HG03575 (cell line): ENCODE measurements around the gene SH3GLB1.

ENCODE experiments used
- ATAC-seq: cut with Tn5 transposase; IDR thresholded peaks from one replicate; pipeline ENCODE4 v1.9.1; 2021; ENCODE audit not compliant: unreplicated experiment, insufficient number of reproducible peaks, low FRiP score; ENCODE audit errors: extremely low read depth

SH3GLB1 gene

DNA sequence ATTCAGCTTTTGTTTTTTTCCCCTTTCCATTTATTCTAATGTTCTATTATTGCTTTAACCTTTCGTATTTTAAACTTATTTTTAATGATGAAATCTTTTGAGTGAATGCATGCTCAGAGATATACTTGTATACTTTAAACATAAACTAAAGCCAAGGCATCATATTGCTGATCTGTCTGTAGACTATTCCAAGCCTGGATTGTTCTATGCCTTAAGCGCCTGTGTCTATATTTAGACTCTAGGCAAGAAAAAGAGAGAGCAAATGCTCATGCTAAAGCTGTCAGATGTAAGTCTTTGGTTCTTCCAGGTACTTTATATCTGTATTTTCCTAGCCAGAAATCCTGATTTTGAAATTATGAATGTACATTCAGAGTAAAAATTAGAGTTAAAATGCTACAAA, 14.4 kb downstream of the SH3GLB1 start:
- no peak for ATAC-seq

DNA sequence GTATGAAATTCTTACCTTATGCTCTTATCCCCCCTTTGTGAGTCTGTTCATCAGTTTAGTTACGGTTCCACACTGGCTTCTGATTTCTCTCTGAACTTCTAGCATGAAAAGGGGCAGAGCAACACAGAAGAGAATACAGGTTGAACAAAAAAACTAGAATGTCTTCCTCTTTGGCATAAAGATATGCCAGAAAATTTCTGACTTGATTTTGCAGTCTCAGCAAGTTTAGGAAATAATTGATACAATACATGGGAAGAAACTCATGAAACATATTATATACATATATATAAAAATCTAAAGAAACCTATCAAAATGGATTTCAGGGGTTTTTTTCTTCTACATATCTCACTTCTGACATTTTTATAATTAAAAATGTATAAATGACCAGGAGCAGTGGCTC, 27.0 kb downstream of the SH3GLB1 start:
- no peak for ATAC-seq

DNA sequence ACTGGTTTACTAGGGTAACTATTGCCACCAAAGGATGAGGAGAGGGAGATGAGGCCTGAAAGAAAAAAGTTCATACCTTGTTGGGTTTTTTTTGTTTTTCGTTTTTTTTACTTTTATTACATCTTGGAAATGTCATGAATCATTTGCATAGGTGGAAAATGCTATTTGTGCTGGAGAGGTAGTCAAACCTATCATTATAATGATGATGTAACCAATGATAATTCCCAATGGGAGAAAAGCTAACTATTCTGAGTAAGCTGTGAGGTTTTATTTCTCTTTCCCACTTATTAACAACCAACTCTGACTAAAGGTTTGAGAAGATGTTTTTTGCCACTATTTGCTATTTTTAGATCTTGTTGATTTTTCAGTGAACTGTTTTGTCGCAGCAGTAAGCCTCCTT, 29.0 kb downstream of the SH3GLB1 start:
- ATAC-seq, result no peak

DNA sequence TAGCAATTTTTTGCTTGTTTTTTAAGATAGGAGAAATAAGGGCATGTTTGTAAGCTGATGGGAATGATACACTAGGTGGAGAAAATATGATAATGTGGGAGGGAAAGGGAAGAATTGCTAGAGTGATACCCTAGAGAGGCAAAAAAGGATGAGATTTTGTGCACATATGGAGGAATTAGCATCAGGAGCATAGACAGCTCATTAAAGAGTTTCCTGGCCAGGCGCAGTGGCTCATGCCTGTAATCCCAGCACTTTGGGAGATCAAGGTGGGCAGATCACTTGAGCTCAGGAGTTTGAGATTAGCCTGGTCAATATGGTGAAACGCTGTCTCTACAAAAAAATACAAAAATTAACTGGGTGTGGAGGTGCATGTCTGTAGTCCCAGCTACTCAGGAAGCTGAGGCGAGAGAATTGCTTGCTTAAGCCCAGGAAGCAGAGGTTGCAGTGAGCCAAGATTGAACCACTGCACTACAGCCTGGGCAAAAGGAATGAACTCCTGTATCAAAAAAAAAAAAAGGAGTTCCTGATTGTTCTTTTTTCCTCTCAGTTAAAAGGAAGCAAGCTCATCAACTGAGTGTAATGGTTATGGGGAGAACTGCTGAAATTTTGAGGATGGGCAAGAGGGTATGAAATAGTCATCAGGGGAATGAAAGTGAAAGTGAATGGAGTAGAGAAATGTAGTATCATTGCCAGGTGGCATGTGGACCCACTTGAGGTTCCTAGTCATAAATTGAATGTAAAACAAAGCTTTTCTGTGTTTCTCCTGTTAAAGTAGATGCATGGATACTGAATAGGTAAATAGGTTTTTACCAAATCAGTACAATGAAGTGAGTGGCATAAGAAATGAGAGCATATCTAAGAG, 35.5 kb downstream of the SH3GLB1 start:
- ATAC-seq, result peak; percentile 76

DNA sequence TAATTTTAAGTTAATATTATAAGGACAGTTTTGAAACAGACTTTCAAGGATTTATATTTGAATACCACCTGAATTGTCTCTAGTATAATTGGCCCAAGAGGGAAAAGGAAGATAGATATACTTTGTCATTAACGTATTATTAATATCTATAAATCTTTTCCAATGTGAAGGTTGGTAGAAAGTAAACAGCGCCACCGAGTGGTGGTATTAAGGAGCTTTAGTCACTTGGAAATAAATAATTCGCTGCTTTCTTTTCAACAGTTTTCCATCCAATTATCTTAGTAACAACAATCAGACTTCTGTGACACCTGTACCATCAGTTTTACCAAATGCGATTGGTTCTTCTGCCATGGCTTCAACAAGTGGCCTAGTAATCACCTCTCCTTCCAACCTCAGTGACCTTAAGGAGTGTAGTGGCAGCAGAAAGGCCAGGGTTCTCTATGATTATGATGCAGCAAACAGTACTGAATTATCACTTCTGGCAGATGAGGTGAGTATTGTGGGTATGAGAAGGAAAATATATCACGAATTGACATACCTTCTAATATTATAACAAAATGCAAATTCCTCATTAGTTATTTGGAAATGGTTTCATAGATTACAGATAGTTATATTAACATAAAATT, 37.7 kb downstream of the SH3GLB1 start:
- ATAC-seq, result no peak

DNA sequence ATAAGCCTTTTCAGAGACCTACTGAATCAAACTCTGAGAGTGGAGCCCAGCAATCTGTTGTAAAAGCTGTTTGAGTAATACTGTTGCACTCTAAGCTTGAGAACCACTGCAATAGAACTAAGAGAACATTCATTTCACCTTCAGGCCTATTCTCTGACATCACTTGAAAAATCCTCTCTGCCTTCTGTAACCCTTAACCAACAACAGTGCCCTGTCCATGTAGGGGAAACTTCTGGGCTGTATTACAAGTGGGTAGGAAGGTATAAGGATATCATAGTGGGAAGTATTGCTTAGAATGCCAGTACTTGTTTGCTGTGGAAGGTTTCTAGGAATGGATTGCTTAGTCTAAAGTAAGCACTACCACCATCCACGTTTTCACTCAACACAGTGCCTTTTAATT, 42.9 kb downstream of the SH3GLB1 start:
- no peak for ATAC-seq

DNA sequence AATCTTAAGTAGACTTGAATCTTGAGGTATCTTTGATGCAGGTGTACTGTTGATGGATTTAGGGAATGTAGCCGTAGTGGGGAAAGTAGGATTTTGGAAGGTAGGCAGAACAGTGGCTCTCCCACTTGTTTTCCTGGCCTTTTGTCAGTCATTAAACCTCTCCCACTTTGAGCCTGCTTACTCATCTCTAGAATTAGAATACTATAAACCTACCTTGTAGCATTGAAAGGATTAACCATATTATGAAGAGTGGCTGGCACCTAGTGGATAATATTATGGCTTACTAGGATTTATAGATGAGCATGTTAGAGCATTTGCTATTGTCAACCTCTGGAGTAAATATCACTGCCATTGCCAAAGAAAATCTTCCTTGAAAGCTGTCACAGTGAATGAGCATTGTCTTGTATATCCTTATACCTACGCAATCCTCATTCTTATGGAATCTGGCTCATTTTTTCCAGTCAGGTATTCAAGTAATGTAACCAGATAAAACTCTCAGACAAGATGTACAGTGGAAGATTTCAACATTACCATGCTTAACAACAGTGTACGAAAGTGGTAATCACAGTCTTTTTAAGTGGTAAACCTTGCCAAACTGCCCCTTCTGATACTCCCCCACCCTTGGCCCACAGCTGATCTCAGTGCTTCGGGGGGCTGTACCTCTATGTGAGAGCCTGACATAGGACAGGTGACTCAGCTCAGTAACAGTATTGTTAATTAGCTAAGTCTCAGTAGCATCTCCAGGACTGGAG, 44.4 kb downstream of the SH3GLB1 start:
- ATAC-seq, result no peak

DNA sequence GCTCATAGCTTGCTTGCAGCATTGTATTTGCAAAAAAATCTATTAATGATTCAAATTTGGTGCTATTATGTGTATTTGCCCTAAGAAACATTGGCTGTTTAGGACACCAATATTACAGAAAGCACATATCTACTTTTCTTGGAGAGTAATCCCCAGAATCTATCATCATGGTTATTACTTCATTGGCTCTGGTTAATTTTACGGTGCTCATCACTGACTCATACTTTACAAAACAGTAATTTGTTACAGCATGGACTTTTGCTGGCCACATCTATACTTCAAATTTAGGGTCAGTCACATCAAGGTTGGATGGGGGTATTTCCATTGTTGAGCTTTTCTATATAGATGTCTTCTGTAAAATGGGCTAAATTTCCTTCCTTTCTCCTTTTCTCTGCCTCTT, 45.7 kb downstream of the SH3GLB1 start:
- ATAC-seq, result no peak

DNA sequence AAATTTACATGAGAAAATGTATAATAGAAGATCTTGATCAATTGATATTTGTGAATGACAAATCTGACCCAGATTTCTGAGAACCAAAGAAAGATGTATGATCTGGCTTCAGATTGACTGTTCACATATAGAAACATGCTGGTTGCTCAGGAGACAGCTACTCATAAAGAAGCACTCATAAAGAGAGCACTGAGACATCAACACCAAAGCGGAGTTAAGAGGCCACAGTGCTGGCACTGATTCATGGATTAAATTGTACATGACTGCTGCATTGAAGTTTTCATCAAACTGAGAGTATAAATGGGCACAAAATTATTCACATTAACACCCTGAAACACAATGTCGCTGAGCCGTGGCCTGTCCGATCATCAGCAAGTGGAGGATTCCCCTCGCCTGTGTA, 46.2 kb downstream of the SH3GLB1 start:
- no peak for ATAC-seq

DNA sequence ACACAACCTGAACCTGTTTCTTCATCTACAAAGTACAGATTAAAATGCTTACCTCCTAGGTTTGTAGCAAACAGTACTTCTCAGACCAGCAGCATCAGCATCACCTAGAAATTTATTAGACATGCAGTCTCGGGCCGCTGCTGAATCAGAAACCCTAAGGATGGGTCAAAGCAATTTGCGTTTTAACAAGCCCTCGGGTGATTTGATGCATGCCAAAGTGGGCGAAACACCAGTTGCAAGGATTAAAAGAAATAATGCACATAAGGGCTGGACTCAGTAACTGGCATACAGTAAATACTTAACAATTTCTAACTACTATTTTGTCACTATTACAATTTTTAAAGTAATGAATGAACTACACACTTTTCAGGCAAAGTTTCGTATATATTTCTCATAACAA, 47.5 kb downstream of the SH3GLB1 start:
- ATAC-seq, result no peak

DNA sequence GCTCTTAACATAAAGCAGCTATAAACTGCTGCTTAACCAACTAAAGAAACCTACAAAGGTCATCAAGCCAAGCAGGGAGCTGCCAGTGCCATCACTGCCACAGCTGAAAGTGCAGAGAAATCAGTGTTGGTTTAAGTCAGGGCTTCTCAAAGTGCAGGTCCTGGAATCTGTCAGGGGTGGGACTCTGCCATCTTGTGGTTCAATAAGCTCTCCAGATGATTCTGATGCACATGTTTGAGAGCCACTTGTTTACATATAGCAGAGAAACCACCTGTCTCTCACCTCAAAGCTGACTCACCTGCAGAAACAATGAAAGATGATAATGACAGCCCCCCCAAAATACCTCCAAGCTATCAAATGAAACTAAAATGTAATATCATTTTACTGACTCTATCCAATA, 49.3 kb downstream of the SH3GLB1 start:
- no peak for ATAC-seq

DNA sequence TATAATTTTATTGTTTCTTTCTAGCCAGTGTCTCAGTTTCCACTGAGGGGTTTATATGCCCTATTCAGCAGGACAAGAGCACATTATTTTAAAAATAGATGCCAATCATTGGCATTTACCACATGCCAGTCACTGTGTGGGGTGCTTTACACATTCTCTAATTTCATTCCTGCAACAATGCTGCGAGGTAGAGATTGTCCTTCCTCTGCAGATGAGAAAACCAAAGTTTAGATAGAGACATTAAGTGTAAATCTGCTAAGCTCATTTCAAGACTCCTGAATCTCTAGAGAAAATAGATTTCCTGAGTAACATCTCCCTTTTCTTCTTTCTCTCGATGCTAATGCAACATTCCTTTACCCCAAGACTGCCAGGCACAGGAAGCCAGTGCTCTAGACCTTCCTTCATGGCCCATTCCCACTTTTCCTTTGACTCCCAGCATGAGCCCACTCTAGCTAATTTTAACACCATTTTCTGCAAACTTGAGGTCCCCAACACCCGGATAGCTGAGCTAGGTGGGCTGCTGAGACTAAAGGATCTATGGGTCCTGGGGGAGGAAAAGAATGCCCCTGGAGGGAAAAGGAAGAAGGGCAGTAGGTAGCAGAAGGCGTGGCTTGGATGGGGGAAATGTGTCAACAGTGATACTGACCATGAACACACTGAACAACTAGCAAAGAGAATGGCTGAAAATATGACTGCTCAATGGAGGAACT, 50.0 kb downstream of the SH3GLB1 start:
- no peak for ATAC-seq

DNA sequence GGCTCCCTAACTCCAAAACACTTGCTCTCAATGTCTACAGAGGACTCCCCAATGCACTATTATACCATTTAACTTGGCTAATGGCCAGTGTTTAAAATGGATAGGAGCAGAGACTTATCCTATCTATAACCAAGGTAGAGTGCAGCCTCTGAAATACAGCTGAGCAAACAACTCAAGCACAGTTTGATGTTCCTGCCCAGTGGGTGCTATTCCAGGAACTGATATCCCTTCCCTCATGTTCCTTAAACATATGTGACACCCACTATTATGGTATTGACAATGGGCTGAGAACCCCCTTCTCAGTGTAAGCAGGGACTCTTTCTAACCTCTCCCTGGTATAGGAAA, 51.7 kb downstream of the SH3GLB1 start:
- no peak for ATAC-seq

DNA sequence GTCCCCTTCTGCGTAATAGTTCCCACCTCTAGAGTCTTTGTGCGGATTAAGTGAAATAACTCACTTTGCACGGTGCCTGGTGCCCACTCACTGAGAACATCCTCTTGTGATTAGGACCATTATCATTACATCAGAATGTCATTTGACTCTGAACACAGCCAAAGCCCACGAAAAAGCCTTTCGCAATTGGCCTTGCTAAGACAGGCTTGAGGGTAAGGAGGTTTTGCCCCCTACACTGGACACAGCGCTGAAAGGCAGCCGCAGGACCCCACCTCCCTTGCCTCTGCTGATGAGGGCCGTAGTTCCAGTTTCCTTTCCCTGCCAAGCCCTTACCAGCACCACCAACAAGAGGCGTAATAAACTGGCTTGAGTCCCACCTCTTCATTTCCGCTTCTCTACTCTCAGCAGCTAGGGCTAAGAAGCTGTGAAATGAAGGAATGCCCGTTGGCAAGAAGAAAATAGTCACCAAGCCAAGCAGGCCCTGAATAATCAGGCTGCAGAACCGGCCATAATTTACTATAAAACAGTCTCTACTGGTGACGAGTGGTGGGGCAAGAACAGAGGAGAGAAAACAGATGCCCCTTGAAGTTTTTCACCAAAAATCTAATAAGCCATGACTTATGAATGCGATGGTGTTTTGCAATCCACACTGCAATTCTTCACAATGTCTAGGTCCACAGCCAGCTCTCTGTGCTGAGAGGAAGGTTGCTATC, 53.1 kb downstream of the SH3GLB1 start:
- ATAC-seq, result no peak

DNA sequence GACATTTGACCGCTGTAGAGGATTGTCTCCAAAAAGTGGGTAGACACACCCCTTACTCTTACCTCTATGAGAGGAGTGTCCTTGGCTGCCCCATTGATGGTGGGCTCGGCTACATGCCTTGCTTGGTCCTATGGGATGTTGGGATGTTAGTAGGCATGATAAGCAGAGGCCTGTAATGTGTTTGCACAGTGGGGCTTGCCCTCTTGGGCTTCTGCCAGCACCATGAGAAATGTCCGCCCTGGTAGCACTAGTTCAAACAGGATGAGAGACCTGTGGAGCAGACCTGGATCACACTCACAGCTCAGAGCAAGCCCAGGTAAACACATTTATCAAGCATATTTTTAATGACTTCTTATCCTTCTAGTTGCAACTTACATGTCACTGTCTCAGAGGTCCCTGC, 54.2 kb downstream of the SH3GLB1 start:
- ATAC-seq, result no peak

DNA sequence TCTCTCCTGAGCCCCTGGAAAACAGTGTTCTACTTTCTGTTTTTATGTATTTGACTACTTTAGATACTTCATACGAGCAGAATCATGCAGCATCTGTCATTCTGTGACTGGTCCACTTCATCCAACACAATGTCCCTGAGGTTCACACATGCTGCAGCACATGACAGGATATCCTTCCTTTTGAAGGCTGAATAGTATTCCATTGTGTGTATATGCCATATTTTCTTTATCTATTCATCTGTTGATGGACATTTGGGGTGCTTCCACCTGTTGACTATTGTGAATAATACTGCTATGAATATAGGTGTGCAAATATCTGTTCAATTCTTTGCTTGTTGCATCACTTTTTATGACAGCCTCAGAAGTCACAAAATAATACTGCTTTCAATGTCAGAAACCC, 55.8 kb downstream of the SH3GLB1 start:
- no peak for ATAC-seq

DNA sequence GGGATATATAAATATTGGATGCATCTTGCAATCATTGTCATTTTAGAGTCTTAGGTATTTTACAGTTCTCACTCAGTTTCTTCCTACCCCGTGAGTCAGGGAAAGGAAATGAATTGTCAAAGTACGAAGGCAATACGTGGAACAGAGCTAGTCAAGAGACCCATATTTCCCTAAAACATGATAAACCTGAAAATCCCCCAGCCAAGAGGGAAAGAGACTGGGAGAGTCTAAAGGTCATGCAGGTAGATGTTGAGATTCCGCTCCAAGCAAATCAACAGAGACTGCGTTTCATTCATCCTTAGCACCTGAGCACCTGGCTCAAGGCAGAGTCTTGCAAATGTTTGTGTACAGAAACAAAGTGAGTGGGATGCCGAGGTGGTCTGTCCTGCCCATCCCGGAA, 58.0 kb downstream of the SH3GLB1 start:
- no peak for ATAC-seq

DNA sequence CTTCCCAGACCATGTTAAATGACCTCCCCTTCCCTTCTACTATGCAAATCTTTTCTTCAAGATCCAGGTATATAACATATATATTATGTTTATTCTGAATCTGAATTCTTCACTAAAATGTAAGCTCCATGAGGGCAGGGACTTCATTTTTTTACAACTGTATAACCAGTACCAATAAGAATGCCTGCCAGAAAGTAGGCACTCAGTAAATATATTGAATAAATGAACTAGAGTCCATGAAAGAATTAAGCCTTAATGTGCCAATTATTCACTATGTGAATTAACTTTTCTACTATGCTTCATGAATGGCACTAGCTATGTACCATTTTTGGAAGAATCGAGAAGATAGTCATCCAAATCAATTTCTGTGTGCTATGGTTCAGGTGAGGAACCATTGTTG, 60.1 kb downstream of the SH3GLB1 start:
- no peak for ATAC-seq

DNA sequence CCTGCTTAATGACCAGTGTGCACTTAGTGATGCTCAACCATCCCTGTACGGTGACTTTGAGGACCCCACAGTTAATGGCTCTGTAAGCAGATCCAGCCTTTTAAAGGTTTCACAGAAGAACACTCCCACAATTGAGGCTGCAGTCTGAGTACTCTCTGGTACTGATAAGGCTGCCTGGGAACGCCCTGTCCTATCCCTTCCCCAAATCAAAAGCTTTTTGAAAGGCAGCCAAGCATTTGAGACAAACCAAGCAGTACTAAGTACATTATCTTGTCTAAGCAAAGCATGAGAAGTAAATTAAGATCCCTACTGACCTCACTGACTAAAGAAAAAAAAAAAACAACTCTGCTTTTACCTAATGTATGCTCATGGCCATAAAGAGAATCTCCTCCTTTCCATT, 60.7 kb downstream of the SH3GLB1 start:
- ATAC-seq, result no peak
